Posterior cingulate gyrus (tissue), 11 donors: ENCODE measurements around the gene ZFR.

ENCODE experiments used
- DNase-seq, 10 donors: peaks; one replicate each; pipeline versions ENCODE4 v3.0.0 to v3.0.0-alpha.2; 2020 to 2021; ENCODE audit warnings: mixed read lengths in 3 of 10
- intact Hi-C: fragments of 100-400 bp; cut with DNase I; formaldehyde crosslinking; loops from one replicate; pipeline ENCODE4 v1.15.1; 2023

Gene ZFR

GRCh38 chr5:32309761-32310160 is 134.8 kb downstream of the ZFR start:
- intact Hi-C loops = loop anchor here (10.0 kb wide), 1 partner anchor 275 kb away; the partner anchor contains the start of gene SUB1
- peak in 1 of 10 donors; percentile 40 for DNase-seq

- intact Hi-C loops = no loop called here
- no peak for DNase-seq
These were observed 135.6 kb downstream of the ZFR start for GRCh38 chr5:32308946-32309345.

DNA sequence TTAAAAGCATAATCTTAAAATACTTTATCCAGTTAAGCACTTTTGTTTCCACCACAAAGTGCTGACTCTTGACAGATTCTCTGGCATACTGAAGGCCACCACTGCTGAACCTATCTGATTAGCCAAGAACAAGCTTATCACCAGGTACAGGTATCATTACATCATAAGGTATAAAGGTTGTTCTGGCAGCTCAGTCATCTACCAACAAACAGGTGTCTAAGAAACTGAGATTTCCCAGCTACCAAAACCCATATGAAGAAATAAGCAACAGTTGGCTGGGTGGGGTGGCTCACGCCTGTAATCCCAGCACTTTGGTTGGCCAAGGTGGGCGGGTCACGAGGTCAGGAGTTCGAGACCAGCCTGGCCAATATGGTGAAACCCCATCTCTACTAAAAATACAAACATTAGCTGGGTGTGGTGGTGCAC is 136.8 kb downstream of the ZFR start:
- intact Hi-C loops = no loop called here
- no peak for DNase-seq

- intact Hi-C loops = no loop called here
- DNase-seq = peak in 1 of 10 donors; percentile 82
These were observed 139.9 kb downstream of the ZFR start for GRCh38 chr5:32304622-32305021.
